OCI-LY3 (cell line): ENCODE data around the gene UNC5C.

ENCODE experiments used
- H2AFZ ChIP-seq: fragments of 200-600, 300-600 bp; shearing (Covaris generic); 2 replicates; pipeline ENCODE4 v1.6.0; 2014; ENCODE audit warnings: antibody characterized with exemption, low read depth, low read length
- H3K27ac ChIP-seq: fragments of 200-600, 300-600 bp; sonication (generic); 2 replicates; pipeline ENCODE4 v1.5.1; 2014; ENCODE audit warnings: mild to moderate bottlenecking, low read length, moderate library complexity, mixed read lengths
- H3K27me3 ChIP-seq: fragments of 200-600, 300-600 bp; sonication (generic); 2 replicates; pipeline ENCODE4 v1.6.1; 2014; ENCODE audit warnings: low read depth, low read length, mixed read lengths
- H3K36me3 ChIP-seq: fragments of 200-600, 300-600 bp; sonication (generic); replicated peaks from 2 replicates; pipeline ENCODE3; 2014; ENCODE audit warnings: low read depth, low read length, mixed read lengths
- H3K4me1 ChIP-seq: fragments of 300-600, 200-600 bp; sonication (generic); 2 replicates; pipeline ENCODE4 v1.6.1; 2014; ENCODE audit warnings: low read length, mixed read lengths
- H3K4me2 ChIP-seq: fragments of 200-600, 300-600 bp; sonication (generic); 2 replicates; pipeline ENCODE4 v1.6.1; 2014; ENCODE audit warnings: low read length, mixed read lengths
- H3K4me3 ChIP-seq: fragments of 300-600, 200-600 bp; sonication (generic); 2 replicates; pipeline ENCODE4 v1.5.1; 2014; ENCODE audit warnings: antibody characterized with exemption, mild to moderate bottlenecking, low read length, moderate library complexity
- H3K79me2 ChIP-seq: fragments of 300-600, 200-600 bp; shearing (Covaris generic); 2 replicates; pipeline ENCODE4 v1.6.1; 2014; ENCODE audit warnings: mild to moderate bottlenecking, low read length, mixed read lengths
- H3K9ac ChIP-seq: fragments of 300-600, 200-600 bp; shearing (Covaris generic); 2 replicates; pipeline ENCODE4 v1.6.0; 2014; ENCODE audit warnings: mild to moderate bottlenecking, low read length, moderate library complexity
- H3K9me3 ChIP-seq: fragments of 200-600, 300-600 bp; shearing (Covaris generic); 2 replicates; pipeline ENCODE4 v1.6.1; 2014; ENCODE audit warnings: low read length, mixed read lengths; ENCODE audit not compliant: insufficient read depth
- H4K20me1 ChIP-seq: fragments of 200-600, 300-600 bp; sonication (generic); 2 replicates; pipeline ENCODE4 v1.6.1; 2016; ENCODE audit warnings: low read length, mixed read lengths; ENCODE audit not compliant: insufficient read depth
- CTCF ChIP-seq: fragments of 200-600, 300-600 bp; sonication (generic); IDR thresholded peaks from 2 replicates; pipeline ENCODE4 v1.5.1; 2014; ENCODE audit warnings: antibody characterized with exemption, low read length, low read depth
- EZH2phosphoT487 ChIP-seq: fragments of 200-600 bp; shearing (Covaris generic); IDR thresholded peaks from 2 replicates; pipeline ENCODE4 v1.6.1; 2018; ENCODE audit warnings: antibody characterized with exemption, mixed run types, low read depth

The UNC5C gene

GRCh38 chr4:95304898-95305297, 243.9 kb downstream of the UNC5C start:
- no peak for TF ChIP-seq EZH2phosphoT487
- no peak for TF ChIP-seq CTCF
- no peaks in the 10 kb centered on the region for H3K79me2 ChIP-seq
- H3K9me3 ChIP-seq = no peaks in the 10 kb centered on the region
- H3K36me3 ChIP-seq = no peaks in the 10 kb centered on the region
- H3K9ac ChIP-seq = no peak overlapping the region
- no peaks in the 10 kb centered on the region for H4K20me1 ChIP-seq
- H3K27me3 ChIP-seq = no peaks in the 10 kb centered on the region
- H3K27ac ChIP-seq = no peak overlapping the region
- H3K4me3 ChIP-seq = no peak overlapping the region
- no peaks in the 10 kb centered on the region for H3K4me1 ChIP-seq
- H2AFZ ChIP-seq = no peak overlapping the region
- H3K4me2 ChIP-seq = no peak overlapping the region

- Histone ChIP-seq H2AFZ (no peak overlapping the region), H3K27me3 (no peaks in the 10 kb centered on the region), H3K36me3 (no peaks in the 10 kb centered on the region), H3K9ac (no peak overlapping the region), H3K4me1 (no peaks in the 10 kb centered on the region), H3K9me3 (0 out of 2 replicates have a peak, but pooled peaks cover 3% of the 10 kb centered on the region), H3K27ac (no peak overlapping the region), H4K20me1 (no peaks in the 10 kb centered on the region), H3K79me2 (no peaks in the 10 kb centered on the region), H3K4me2 (no peak overlapping the region), H3K4me3 (no peak overlapping the region)
- no peak for TF ChIP-seq CTCF
- no peak for TF ChIP-seq EZH2phosphoT487
These were observed 248.5 kb downstream of the UNC5C start for GRCh38 chr4:95300304-95300703.

GRCh38 chr4:95296052-95296451, 252.7 kb downstream of the UNC5C start:
- Histone ChIP-seq H3K36me3 (no peaks in the 10 kb centered on the region), H2AFZ (no peak overlapping the region), H3K9me3 (0 out of 2 replicates have a peak, but pooled peaks cover 3% of the 10 kb centered on the region), H3K4me2 (no peak overlapping the region), H3K27me3 (no peaks in the 10 kb centered on the region), H3K27ac (no peak overlapping the region), H4K20me1 (no peaks in the 10 kb centered on the region), H3K79me2 (no peaks in the 10 kb centered on the region), H3K4me1 (no peaks in the 10 kb centered on the region), H3K4me3 (no peak overlapping the region), H3K9ac (no peak overlapping the region)
- no peak for TF ChIP-seq CTCF
- no peak for TF ChIP-seq EZH2phosphoT487

- TF ChIP-seq EZH2phosphoT487 (no peak), CTCF (no peak)
- Histone ChIP-seq H3K27ac (no peak overlapping the region), H3K4me1 (no peaks in the 10 kb centered on the region), H3K4me3 (no peak overlapping the region), H3K4me2 (no peak overlapping the region), H3K9me3 (0 out of 2 replicates have a peak, but pooled peaks cover 3% of the 10 kb centered on the region), H4K20me1 (no peaks in the 10 kb centered on the region), H3K79me2 (no peaks in the 10 kb centered on the region), H3K9ac (no peak overlapping the region), H3K36me3 (no peaks in the 10 kb centered on the region), H2AFZ (no peak overlapping the region), H3K27me3 (no peaks in the 10 kb centered on the region)
These were observed 253.6 kb downstream of the UNC5C start for GRCh38 chr4:95295157-95295556.
